Non-pigmented ciliary epithelial cell (primary cell): ENCODE results near the gene MPC1L.
"Not testable (repeated sequence)": the region's sequence is repeated elsewhere in the genome, so short reads cannot be mapped to it uniquely, and the experiment has no call there.

Experiments
- DNase-seq: peaks from one replicate; pipeline ENCODE4 v3.0.0-alpha.2; 2010; ENCODE audit warnings: low read depth

The MPC1L gene

GRCh38 chrX:40623139-40623536 is at the start of gene MPC1L:
Gene MPC1L, plus strand, starts transcription at chrX:40623428. Its CDS starts 138 bp downstream, at chrX:40623566.
- no peak for DNase-seq

- DNase-seq = no peak
These were observed 49.5 kb upstream of the MPC1L start for GRCh38 chrX:40573763-40574162.

GRCh38 chrX:40575411-40575810 is 47.8 kb upstream of the MPC1L start:
- DNase-seq = not testable (repeated sequence)

- DNase-seq = no peak
These were observed 46.9 kb upstream of the MPC1L start for GRCh38 chrX:40576291-40576690.

GRCh38 chrX:40578039-40578695 is 45.1 kb upstream of the MPC1L start:
- no peak for DNase-seq

- DNase-seq = no peak
These were observed 44.1 kb upstream of the MPC1L start for GRCh38 chrX:40579141-40579540.

GRCh38 chrX:40579900-40580536 is 43.2 kb upstream of the MPC1L start:
- DNase-seq = no peak

- DNase-seq = peak; percentile 76
These were observed 42.5 kb upstream of the MPC1L start, which contains the start of gene ATP6AP2 for GRCh38 chrX:40580537-40581335. Gene ATP6AP2, plus strand, starts transcription at chrX:40580970. Its CDS starts 96 bp downstream, at chrX:40581066.

- DNase-seq = no peak
These were observed 41.8 kb upstream of the MPC1L start for GRCh38 chrX:40581336-40581920.

GRCh38 chrX:40582178-40582577 is 41.0 kb upstream of the MPC1L start:
- not testable (repeated sequence) for DNase-seq

- no peak for DNase-seq
These were observed 40.4 kb upstream of the MPC1L start for GRCh38 chrX:40582811-40583210.

- not testable (repeated sequence) for DNase-seq
These were observed 35.6 kb upstream of the MPC1L start for GRCh38 chrX:40587623-40588022.

- DNase-seq = not testable (repeated sequence)
These were observed 33.5 kb upstream of the MPC1L start for GRCh38 chrX:40589616-40590321.

GRCh38 chrX:40603446-40603845 is 19.8 kb upstream of the MPC1L start:
- DNase-seq = no peak

- DNase-seq = no peak
These were observed 15.8 kb upstream of the MPC1L start for GRCh38 chrX:40607381-40607780.

GRCh38 chrX:40612511-40612910 is 10.7 kb upstream of the MPC1L start:
- DNase-seq = no peak

- no peak for DNase-seq
These were observed 7.3 kb upstream of the MPC1L start for GRCh38 chrX:40615976-40616375.

GRCh38 chrX:40617566-40617965 is 5.7 kb upstream of the MPC1L start:
- peak; percentile 9 for DNase-seq

GRCh38 chrX:40622479-40623138 is 619 bp upstream of the MPC1L start:
- no peak for DNase-seq

- no peak for DNase-seq
These were observed 437 bp downstream of the MPC1L start for GRCh38 chrX:40623665-40624064.

GRCh38 chrX:40625294-40625693 is 2.1 kb downstream of the MPC1L start:
- DNase-seq = no peak
